ENCODE results near the gene FKBP9.
"Not testable (repeated sequence)": the region's sequence is repeated elsewhere in the genome, so short reads cannot be mapped to it uniquely, and the experiment has no call there.

FKBP9 gene

DNA sequence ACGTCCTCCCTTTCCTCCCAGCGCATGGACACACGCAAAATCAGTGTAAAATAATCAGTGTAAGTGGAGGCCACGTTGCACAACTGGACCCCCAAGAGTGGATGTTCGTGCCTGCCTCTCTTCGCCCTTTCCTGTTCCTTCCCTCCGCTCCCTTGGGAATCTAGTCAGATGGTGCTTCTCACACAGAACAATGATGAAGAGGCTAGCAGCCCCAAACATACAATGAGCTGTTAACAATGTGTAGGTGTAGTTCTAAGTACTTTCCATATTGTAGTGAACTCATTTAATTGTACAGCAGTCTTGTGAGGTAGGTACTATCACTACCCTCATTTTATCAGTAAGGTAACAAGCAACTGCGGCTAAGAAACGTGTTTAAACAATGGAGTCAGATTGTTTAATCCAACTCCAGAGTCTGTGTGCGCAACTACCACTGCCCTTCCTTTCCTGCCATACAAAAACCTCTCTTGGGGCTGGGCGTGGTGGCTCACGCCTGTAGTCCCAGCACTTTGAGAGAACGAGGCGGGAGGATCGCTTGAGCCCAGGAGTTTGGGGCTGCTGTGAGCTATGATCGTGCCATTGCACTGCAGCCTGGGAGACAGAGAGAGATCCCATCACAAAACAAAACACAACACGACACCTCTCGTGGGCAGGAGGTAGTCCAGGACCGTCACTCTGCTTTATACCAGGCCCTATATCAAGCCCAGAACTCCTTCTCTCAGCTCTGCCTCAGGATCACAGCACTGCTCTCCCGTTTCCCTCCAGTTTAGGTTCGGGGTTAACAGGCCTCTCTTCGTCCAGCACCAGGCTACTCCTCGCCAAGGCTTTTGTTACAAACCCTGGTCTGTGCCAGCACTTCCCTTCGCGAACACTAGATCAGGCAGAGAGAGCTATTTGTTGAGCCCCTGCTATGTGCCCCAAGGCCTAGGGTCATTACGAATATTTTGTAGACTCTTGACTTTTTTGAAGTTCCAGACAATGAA is 1.1 kb downstream of the FKBP9 start:
- no peak for DNase-seq (ENCODE audit: low read depth)

GRCh38 chr7:32963880-32964301 is 6.7 kb downstream of the FKBP9 start:
- DNase-seq (ENCODE audit: low read depth) = not testable (repeated sequence)

DNA sequence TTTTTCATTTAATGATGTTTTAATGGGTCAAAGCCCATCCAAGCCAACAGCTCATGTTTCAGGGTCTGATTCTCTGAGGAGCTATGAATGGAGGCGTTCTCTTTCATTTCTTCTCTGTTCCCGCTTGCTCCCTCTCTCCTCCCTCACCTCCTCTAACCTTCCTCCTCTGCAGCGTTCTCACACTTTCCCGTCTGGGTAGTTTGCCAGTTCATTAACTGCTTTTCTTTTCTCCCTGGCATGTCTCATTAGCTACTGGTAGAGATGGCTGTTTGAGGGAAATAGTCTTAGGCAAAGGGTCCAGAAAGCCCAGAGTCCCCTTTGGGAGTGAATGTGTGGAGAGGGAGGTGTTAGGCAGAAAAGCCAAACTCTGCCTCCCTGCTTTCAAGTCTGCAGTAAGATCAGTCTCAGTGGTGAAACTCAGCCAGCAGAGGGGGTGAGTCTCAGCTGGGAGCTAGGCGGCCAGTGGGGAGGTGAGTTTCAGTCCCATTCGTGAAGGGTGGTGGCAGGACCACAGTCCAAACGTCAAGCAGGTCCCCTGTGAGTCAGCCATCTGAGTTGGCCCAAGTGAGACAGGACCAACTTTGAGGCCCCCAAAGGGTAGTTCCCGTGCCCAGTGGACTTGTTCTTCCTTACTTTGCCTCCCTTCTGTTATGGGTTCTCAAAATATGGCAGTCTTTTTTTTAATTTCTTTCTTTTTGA is 7.4 kb downstream of the FKBP9 start:
- DNase-seq (ENCODE audit: low read depth) = not testable (repeated sequence)

GRCh38 chr7:32966489-32967267 is 9.4 kb downstream of the FKBP9 start:
- DNase-seq (ENCODE audit: low read depth) = not testable (repeated sequence)

- DNase-seq (ENCODE audit: low read depth) = not testable (repeated sequence)
Observed at GRCh38 chr7:32967268-32967582, 10.0 kb downstream of the FKBP9 start.

GRCh38 chr7:32971967-32972366 is 14.7 kb downstream of the FKBP9 start:
- DNase-seq (ENCODE audit: low read depth) = not testable (repeated sequence)

DNA sequence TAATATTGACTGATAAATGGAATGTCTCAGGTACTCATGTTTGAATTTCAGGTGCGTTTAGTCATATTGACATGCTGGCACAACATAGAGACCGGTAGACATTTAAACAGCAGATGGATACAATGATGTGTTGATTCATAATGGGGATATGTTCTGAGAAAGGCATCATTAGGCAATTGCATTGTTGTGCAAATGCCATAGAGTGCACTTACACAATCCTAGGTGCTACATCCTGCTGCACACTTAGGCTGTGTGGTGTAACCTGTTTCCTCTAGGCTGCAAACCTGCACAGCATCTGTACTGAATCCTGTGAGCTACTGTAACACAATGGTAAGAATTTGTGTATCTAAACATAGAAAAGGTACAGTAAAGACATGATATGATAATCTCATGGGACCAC is 19.9 kb downstream of the FKBP9 start:
- not testable (repeated sequence) for DNase-seq (ENCODE audit: low read depth)

DNA sequence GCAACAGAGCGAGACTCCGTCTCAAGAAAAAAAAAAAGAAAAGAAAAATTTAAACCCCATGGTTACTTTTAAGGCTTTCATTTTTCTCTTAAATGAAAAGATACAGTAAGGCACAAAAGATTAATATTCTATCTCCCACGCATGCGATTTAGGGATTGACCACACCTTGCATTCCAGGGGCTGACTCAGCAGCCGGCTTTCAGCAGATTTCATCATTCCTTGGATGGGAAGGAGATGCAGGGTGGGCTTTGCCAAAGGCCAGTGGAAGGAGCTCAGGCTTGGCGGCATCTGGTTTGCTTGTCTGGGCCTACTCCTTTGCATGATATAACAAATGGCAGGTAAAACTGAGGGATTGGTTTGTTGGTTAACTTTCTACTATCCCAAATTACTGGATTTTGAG is 22.0 kb downstream of the FKBP9 start:
- DNase-seq (ENCODE audit: low read depth) = not testable (repeated sequence)

GRCh38 chr7:32979902-32980301 is 22.7 kb downstream of the FKBP9 start:
- not testable (repeated sequence) for DNase-seq (ENCODE audit: low read depth)

DNA sequence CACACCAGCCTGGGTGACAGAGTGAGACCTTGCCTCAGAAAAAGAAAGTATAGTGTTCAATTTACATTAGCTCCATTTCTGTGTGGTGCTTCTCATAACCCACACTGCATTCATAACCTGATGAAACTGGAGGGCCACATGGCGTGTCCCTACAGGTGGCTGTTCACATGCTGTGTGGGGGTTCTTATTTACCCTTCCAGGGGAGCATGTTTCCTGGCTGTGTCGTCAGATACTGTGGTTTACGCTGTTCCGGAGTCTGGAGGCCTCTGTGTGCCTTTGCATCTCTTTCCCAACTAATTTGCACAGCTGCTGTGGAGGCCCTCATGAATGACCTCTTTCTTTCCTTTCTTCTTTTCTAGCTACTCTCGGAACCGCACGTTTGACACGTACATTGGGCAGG is 30.9 kb downstream of the FKBP9 start:
- not testable (repeated sequence) for DNase-seq (ENCODE audit: low read depth)

DNA sequence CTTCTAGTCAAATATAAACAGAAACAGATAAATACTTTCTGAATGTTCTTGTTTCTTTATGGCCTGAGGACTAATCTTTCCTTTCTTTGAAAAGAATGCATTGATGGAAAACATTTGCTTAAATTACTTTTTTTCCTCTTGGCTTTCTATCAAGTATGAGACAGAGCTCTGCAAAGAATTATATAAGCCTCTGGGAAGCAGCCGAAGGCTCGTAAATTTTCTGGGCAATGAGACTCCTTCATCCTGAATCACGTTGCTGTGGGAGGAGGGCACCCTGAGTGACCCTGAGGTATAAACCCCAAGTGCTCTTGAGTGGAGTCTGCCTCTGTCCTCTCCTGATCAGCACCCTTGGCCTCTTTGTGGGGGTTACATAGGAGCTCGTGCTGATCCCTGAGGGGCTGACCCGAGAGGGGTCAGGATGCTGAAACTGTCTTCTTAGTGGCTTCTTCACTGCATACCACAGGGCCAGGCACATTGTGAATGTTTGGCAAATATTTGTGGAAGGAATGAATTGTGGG is 33.9 kb downstream of the FKBP9 start:
- DNase-seq (ENCODE audit: low read depth) = not testable (repeated sequence)

DNA sequence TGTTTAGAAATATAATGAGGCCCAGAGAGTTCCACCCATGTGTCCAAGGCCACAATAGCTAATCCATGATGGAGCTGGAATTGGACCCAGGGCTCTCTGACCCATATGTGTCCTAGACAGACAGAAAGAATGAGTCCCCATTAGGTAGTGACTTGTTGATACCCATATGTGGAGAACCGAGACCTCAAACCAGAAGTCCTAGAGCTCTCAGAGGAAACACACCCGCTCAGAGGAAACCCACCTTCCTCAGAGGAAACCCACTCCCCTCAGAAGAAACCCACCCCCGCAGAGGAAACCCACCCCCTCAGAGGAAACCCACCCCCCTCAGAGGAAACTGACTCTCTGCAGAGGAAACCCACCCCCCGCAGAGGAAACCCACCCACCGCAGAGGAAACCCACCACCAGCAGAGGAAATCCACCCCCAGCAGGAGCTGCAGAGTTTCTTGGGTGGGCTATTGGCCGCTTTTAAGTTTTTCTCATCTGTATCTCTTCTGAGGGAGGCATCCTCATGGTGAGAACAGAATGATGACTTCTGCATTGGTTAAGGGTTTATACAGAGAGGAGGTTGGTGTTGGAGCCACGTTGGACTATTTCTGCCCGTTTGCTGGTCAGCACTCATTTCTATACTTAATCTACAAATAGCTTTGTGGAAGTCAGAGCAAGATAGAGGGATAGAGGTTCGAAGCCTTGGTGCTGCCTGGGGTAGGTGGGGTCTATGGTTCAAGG is 34.9 kb downstream of the FKBP9 start:
- DNase-seq (ENCODE audit: low read depth) = not testable (repeated sequence)

- not testable (repeated sequence) for DNase-seq (ENCODE audit: low read depth)
Observed at GRCh38 chr7:32992750-32993149, 35.5 kb downstream of the FKBP9 start.

- not testable (repeated sequence) for DNase-seq (ENCODE audit: low read depth)
Observed at GRCh38 chr7:32997956-32998355, 40.7 kb downstream of the FKBP9 start.

- DNase-seq (ENCODE audit: low read depth) = not testable (repeated sequence)
Observed at GRCh38 chr7:32998361-32999171, 41.3 kb downstream of the FKBP9 start.

DNA sequence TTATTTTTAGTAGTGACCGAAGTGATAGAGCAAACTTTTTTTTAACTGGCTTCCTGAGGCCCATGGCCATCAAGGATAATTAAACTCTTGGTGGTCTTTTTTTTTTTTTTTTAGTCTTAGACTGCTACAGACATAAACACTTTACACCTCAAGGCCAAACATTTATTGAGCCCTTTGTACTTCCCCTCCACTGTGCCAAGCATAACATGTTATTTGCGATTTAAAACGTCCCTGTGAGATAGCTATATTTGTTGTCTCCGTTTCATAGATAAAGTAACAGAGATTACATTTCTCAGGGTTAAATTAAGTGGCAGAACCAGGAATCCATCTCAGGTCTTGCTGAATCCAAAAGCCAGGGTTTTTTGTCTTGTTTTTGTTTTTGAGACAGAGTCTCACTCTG is 42.1 kb downstream of the FKBP9 start:
- not testable (repeated sequence) for DNase-seq (ENCODE audit: low read depth)

DNA sequence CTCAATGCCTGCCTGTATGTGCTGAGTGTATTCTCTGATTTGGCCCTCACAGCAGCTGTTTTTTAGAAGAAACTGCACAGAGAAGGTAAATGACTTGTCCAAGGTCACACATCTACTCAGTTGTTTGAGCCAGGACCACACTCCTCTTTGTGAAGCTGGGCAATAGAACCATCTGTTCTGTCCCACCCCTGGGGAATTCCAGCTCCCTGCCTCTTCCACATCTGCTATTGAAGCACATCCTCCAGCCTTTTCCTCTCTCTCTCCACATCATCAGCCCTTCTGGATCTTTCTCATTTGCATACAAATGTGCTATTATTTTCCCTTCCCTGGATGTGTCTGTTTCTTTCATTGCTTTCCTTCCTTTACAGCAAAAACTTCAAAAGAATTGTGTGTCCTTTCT is 45.9 kb downstream of the FKBP9 start:
- not testable (repeated sequence) for DNase-seq (ENCODE audit: low read depth)

- not testable (repeated sequence) for DNase-seq (ENCODE audit: low read depth)
Observed at GRCh38 chr7:33004104-33004616, 46.9 kb downstream of the FKBP9 start.

DNA sequence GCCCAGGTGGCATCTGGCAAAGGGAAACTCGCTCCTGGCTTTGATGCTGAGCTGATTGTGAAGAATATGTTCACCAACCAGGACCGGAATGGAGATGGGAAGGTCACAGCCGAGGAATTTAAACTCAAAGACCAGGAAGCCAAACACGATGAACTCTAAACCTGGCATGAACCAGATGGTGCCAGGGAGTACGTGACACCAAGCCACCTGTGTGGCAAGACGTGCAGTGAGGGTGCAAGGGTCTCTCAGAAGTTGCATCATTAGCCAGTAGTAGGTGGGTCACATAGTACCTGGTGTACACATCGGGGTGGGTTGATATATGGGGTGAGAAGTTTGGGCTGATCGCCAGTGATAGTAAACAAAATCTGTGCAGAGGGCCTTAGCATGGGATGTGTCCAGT is 48.0 kb downstream of the FKBP9 start:
- not testable (repeated sequence) for DNase-seq (ENCODE audit: low read depth)

- not testable (repeated sequence) for DNase-seq (ENCODE audit: low read depth)
Observed at GRCh38 chr7:33005690-33006089, 48.5 kb downstream of the FKBP9 start.
